Neural progenitor cell (in vitro differentiated cells): Measurements from ENCODE around the gene SP7. TPM values are rescaled to one million over a fixed set of nuclear protein-coding genes. Genes with fewer than 3 reads are reported as not detected.
A peak's percentile ranks its signal among the peaks of the same experiment; 100 is the strongest.
"Not testable (repeated sequence)": the region's sequence is repeated elsewhere in the genome, so short reads cannot be mapped to it uniquely, and the experiment has no call there.

Experiments used
- DNase-seq: peaks from one replicate; pipeline ENCODE4 v3.0.0-alpha.2; 2016; ENCODE audit warnings: low spot score
- H2AFZ ChIP-seq: fragments of 200-600 bp; sonication (generic); replicated peaks from 2 replicates; pipeline ENCODE4 v1.6.1; 2016; ENCODE audit warnings: antibody characterized with exemption
- H3F3A ChIP-seq: fragments of 200-600 bp; sonication (generic); 2 replicates; pipeline ENCODE4 v1.6.1; 2016; ENCODE audit warnings: antibody characterized with exemption, low read depth
- H3K27ac ChIP-seq: fragments of 200-600 bp; sonication (generic); 2 replicates; pipeline ENCODE4 v1.5.1; 2016; ENCODE audit warnings: mild to moderate bottlenecking
- H3K27me3 ChIP-seq: fragments of 200-600 bp; sonication (generic); 2 replicates; pipeline ENCODE4 v1.6.1; 2016; ENCODE audit warnings: mild to moderate bottlenecking, moderate library complexity
- H3K36me3 ChIP-seq: fragments of 200-600 bp; sonication (generic); 2 replicates; pipeline ENCODE4 v1.5.1; 2016
- H3K4me1 ChIP-seq: fragments of 200-600 bp; sonication (generic); 2 replicates; pipeline ENCODE4 v1.6.1; 2016; ENCODE audit warnings: mixed run types
- H3K4me2 ChIP-seq: fragments of 200-600 bp; sonication (generic); 2 replicates; pipeline ENCODE4 v1.6.1; 2016
- H3K4me3 ChIP-seq: fragments of 200-600 bp; sonication (generic); 2 replicates; pipeline ENCODE4 v1.5.1; 2016
- H3K79me2 ChIP-seq: fragments of 200-600 bp; sonication (generic); 2 replicates; pipeline ENCODE4 v1.6.1; 2016; ENCODE audit warnings: low read depth
- H3K9ac ChIP-seq: fragments of 200-600 bp; sonication (generic); 2 replicates; pipeline ENCODE4 v1.6.1; 2016
- H3K9me3 ChIP-seq: fragments of 200-600 bp; sonication (generic); 2 replicates; pipeline ENCODE4 v1.5.1; 2016; ENCODE audit warnings: low read depth
- H4K20me1 ChIP-seq: fragments of 200-600 bp; sonication (generic); 2 replicates; pipeline ENCODE4 v1.6.1; 2016; ENCODE audit warnings: low read depth
- H3K27ac Mint-ChIP-seq: 3 replicates; pipeline ENCODE4 v1.8.0; 2021; ENCODE audit warnings: mixed read lengths
- H3K27me3 Mint-ChIP-seq: 2 replicates; pipeline ENCODE4 v1.8.0; 2022; ENCODE audit warnings: low read depth, mild to moderate bottlenecking, inconsistent platforms, moderate library complexity, mixed read lengths; ENCODE audit not compliant: insufficient read depth
- H3K36me3 Mint-ChIP-seq: 3 replicates; pipeline ENCODE4 v1.8.0; 2021; ENCODE audit warnings: mixed read lengths
- H3K4me1 Mint-ChIP-seq: 3 replicates; pipeline ENCODE4 v1.8.0; 2021; ENCODE audit warnings: mixed read lengths
- H3K4me3 Mint-ChIP-seq: 3 replicates; pipeline ENCODE4 v1.8.0; 2021; ENCODE audit warnings: mild to moderate bottlenecking, moderate library complexity, mixed read lengths
- H3K9me3 Mint-ChIP-seq: 3 replicates; pipeline ENCODE4 v1.8.0; 2020; ENCODE audit warnings: mixed read lengths
- CTCF ChIP-seq: fragments of 200-600 bp; sonication (generic); IDR thresholded peaks from 2 replicates; pipeline ENCODE4 v1.5.1; 2017; ENCODE audit warnings: antibody characterized with exemption, mild to moderate bottlenecking
- EZH2 ChIP-seq: fragments of 200-600 bp; sonication (generic); IDR thresholded peaks from 2 replicates; pipeline ENCODE4 v1.6.1; 2017; ENCODE audit warnings: antibody characterized with exemption, mild to moderate bottlenecking, moderate library complexity
- EZH2phosphoT487 ChIP-seq: fragments of 200-600 bp; sonication (generic); IDR thresholded peaks from 2 replicates; pipeline ENCODE4 v1.6.1; 2017; ENCODE audit warnings: antibody characterized with exemption
- total RNA-seq: library from RNA; depleted of rRNA; stranded (reverse); fragments of >200 nt; gene quantifications from 2 replicates; pipeline ENCODE4 v1.2.3, GENCODE V29; 2015; ENCODE audit warnings: low replicate concordance

The SP7 gene
- total RNA-seq, 1 donor from 2014 or later, result 0.90 TPM

- Mint-ChIP-seq H3K9me3 (no peaks in the 10 kb centered on the region), H3K27me3 (peaks cover 5% of the 10 kb centered on the region), H3K4me3 (no peak overlapping the region), H3K4me1 (peaks cover 30% of the 10 kb centered on the region), H3K27ac (no peak overlapping the region), H3K36me3 (peaks cover 24% of the 10 kb centered on the region)
- Histone ChIP-seq H3K4me3 (peak overlapping the region; percentile 42), H3F3A (peaks cover 31% of the 10 kb centered on the region), H3K27ac (peak overlapping the region; percentile 88), H4K20me1 (peaks cover 27% of the 10 kb centered on the region), H3K9ac (peak overlapping the region; percentile 51), H3K4me2 (peak overlapping the region; percentile 79), H3K36me3 (peaks cover 3% of the 10 kb centered on the region), H3K79me2 (peaks cover 31% of the 10 kb centered on the region), H3K9me3 (no peaks in the 10 kb centered on the region), H3K4me1 (peaks cover 24% of the 10 kb centered on the region), H2AFZ (peak overlapping the region; percentile 80), H3K27me3 (no peaks in the 10 kb centered on the region)
- no peak for DNase-seq
- TF ChIP-seq EZH2phosphoT487 (no peak), CTCF (no peak), EZH2 (no peak)
Measured at GRCh38 chr12:53378724-53379388, 42.7 kb upstream of the SP7 start.

- H3K9ac ChIP-seq, result no peak overlapping the region
- H4K20me1 ChIP-seq, result peaks cover 20% of the 10 kb centered on the region
- Mint-ChIP-seq H3K27ac (no peak overlapping the region), H3K4me3 (no peak overlapping the region), H3K36me3 (peaks cover 18% of the 10 kb centered on the region), H3K4me1 (peaks cover 25% of the 10 kb centered on the region), H3K27me3 (peaks cover 2% of the 10 kb centered on the region), H3K9me3 (no peaks in the 10 kb centered on the region)
- H3F3A ChIP-seq, result peaks cover 32% of the 10 kb centered on the region
- no peak overlapping the region for H2AFZ ChIP-seq
- peaks cover 25% of the 10 kb centered on the region for H3K79me2 ChIP-seq
- no peak overlapping the region for H3K4me2 ChIP-seq
- H3K4me1 ChIP-seq, result peaks cover 18% of the 10 kb centered on the region
- TF ChIP-seq EZH2 (no peak), CTCF (no peak), EZH2phosphoT487 (no peak)
- H3K4me3 ChIP-seq, result no peak overlapping the region
- H3K9me3 ChIP-seq, result no peaks in the 10 kb centered on the region
- peak; percentile 41 for DNase-seq
- H3K27ac ChIP-seq, result no peak overlapping the region
- H3K27me3 ChIP-seq, result no peaks in the 10 kb centered on the region
- no peaks in the 10 kb centered on the region for H3K36me3 ChIP-seq
Measured at GRCh38 chr12:53378222-53378621, 42.1 kb upstream of the SP7 start.

- H3K4me1 ChIP-seq, result peaks cover 24% of the 10 kb centered on the region
- no peak overlapping the region for H3K9ac ChIP-seq
- H4K20me1 ChIP-seq, result peaks cover 6% of the 10 kb centered on the region
- no peaks in the 10 kb centered on the region for H3K27me3 Mint-ChIP-seq
- peaks cover 39% of the 10 kb centered on the region for H3F3A ChIP-seq
- H3K9me3 Mint-ChIP-seq, result no peaks in the 10 kb centered on the region
- H3K4me3 ChIP-seq, result no peak overlapping the region
- H3K36me3 Mint-ChIP-seq, result peaks cover 5% of the 10 kb centered on the region
- no peak overlapping the region for H3K27ac Mint-ChIP-seq
- TF ChIP-seq EZH2, result no peak
- TF ChIP-seq CTCF, result no peak
- no peak for TF ChIP-seq EZH2phosphoT487
- no peak overlapping the region for H3K4me2 ChIP-seq
- no peaks in the 10 kb centered on the region for H3K27me3 ChIP-seq
- no peaks in the 10 kb centered on the region for H3K9me3 ChIP-seq
- no peak for DNase-seq
- H3K79me2 ChIP-seq, result peaks cover 10% of the 10 kb centered on the region
- H3K4me3 Mint-ChIP-seq, result peak overlapping the region; percentile 13
- H3K36me3 ChIP-seq, result no peaks in the 10 kb centered on the region
- peaks cover 19% of the 10 kb centered on the region for H3K4me1 Mint-ChIP-seq
- no peak overlapping the region for H3K27ac ChIP-seq
- H2AFZ ChIP-seq, result no peak overlapping the region
Measured at GRCh38 chr12:53376747-53377146, 40.6 kb upstream of the SP7 start.

GRCh38 chr12:53374277-53374676, 38.1 kb upstream of the SP7 start:
- H3K9ac ChIP-seq, H3K27me3 ChIP-seq, H4K20me1 ChIP-seq, H3K27me3 Mint-ChIP-seq, H2AFZ ChIP-seq, H3K79me2 ChIP-seq, H3K9me3 Mint-ChIP-seq, H3K4me3 Mint-ChIP-seq, H3K27ac Mint-ChIP-seq, H3K9me3 ChIP-seq, H3K36me3 Mint-ChIP-seq, H3K4me3 ChIP-seq, H3K4me2 ChIP-seq, H3K36me3 ChIP-seq, DNase-seq, H3K27ac ChIP-seq: not testable (repeated sequence)
- H3F3A ChIP-seq, result peaks cover 42% of the 10 kb centered on the region
- H3K4me1 Mint-ChIP-seq, result peaks cover 23% of the 10 kb centered on the region
- peaks cover 28% of the 10 kb centered on the region for H3K4me1 ChIP-seq

GRCh38 chr12:53373554-53374133, 37.5 kb upstream of the SP7 start:
- H3K9ac ChIP-seq, H3K79me2 ChIP-seq, H3K36me3 Mint-ChIP-seq, H3K9me3 Mint-ChIP-seq, H3K4me3 Mint-ChIP-seq, H3K27me3 ChIP-seq, H3K27ac ChIP-seq, H3K36me3 ChIP-seq, H3K9me3 ChIP-seq, H3K27me3 Mint-ChIP-seq, DNase-seq, H3K4me2 ChIP-seq, H4K20me1 ChIP-seq, H3K4me3 ChIP-seq: not testable (repeated sequence)
- Histone ChIP-seq H3F3A (peaks cover 36% of the 10 kb centered on the region), H2AFZ (peak overlapping the region; percentile 73), H3K4me1 (peaks cover 23% of the 10 kb centered on the region)
- Mint-ChIP-seq H3K4me1 (peaks cover 23% of the 10 kb centered on the region), H3K27ac (peak overlapping the region; percentile 82)
